T-helper 17 cell (primary cell): ENCODE measurements around the gene AKAP9. TPM values are rescaled to one million over a fixed set of nuclear protein-coding genes. Genes with fewer than 3 reads are reported as not detected.
A peak's percentile ranks its signal among the peaks of the same experiment; 100 is the strongest.
"Not testable (repeated sequence)": the region's sequence is repeated elsewhere in the genome, so short reads cannot be mapped to it uniquely, and the experiment has no call there.

Experiments used
- ATAC-seq: fragments of 150-1000 bp; cut with Tn5 transposase; 2 replicates; pipeline ENCODE4 v1.10.0; 2021; ENCODE audit warnings: mild to moderate bottlenecking, moderate library complexity
- DNase-seq, 3 donors: peaks; one replicate each; pipeline versions ENCODE4 v3.0.0 to v3.0.0-alpha.2; 2020 to 2021
- H3K9me3 ChIP-seq: one replicate; pipeline ENCODE4 v1.7.0; 2013; ENCODE audit warnings: low read length, mild to moderate bottlenecking; ENCODE audit not compliant: control insufficient read depth, poor library complexity, severe bottlenecking
- H3K27ac Mint-ChIP-seq: one replicate; pipeline ENCODE4 v1.8.0; 2022; ENCODE audit warnings: mild to moderate bottlenecking, moderate library complexity, mixed read lengths
- H3K27me3 Mint-ChIP-seq: one replicate; pipeline ENCODE4 v1.8.0; 2022; ENCODE audit warnings: mixed read lengths
- H3K36me3 Mint-ChIP-seq: one replicate; pipeline ENCODE4 v1.8.0; 2022; ENCODE audit warnings: low read depth, mixed read lengths
- H3K4me1 Mint-ChIP-seq: one replicate; pipeline ENCODE4 v1.8.0; 2022; ENCODE audit warnings: mild to moderate bottlenecking, mixed read lengths
- H3K4me3 Mint-ChIP-seq: one replicate; pipeline ENCODE4 v1.8.0; 2022; ENCODE audit warnings: mild to moderate bottlenecking, moderate library complexity, mixed read lengths
- total RNA-seq, 4 donors: library from RNA in 2 of 4; stranded (reverse) in 2 of 4; gene quantifications; one replicate each; pipeline ENCODE4 v1.2.3 and lab custom pipeline; 2022 to 2026

Gene AKAP9
- total RNA-seq: 10 to 100 TPM; 70.3 to 74.3 TPM
- total RNA-seq (lab: John Stamatoyannopoulos, UW): 311 to 351 reads per million in 2 donors

- Mint-ChIP-seq H3K4me3 (peak within 1 kb of the TSS; percentile 98), H3K27ac (peak within 1 kb of the TSS; percentile 96), H3K36me3 (peaks cover 6% of the 10 kb centered on the region), H3K4me1 (peaks cover 25% of the 10 kb centered on the region), H3K27me3 (no peaks in the 10 kb centered on the region)
- no peaks in the 10 kb centered on the region for H3K9me3 ChIP-seq
- ATAC-seq (peak; percentile 92), DNase-seq (peak; percentile 79 to 85 (median 81))
Measured at GRCh38 chr7:91940572-91941341, at the start of gene AKAP9. TSS of gene AKAP9 (plus strand) at chr7:91940862. CDS start at chr7:91941100, 238 bp downstream.

DNA sequence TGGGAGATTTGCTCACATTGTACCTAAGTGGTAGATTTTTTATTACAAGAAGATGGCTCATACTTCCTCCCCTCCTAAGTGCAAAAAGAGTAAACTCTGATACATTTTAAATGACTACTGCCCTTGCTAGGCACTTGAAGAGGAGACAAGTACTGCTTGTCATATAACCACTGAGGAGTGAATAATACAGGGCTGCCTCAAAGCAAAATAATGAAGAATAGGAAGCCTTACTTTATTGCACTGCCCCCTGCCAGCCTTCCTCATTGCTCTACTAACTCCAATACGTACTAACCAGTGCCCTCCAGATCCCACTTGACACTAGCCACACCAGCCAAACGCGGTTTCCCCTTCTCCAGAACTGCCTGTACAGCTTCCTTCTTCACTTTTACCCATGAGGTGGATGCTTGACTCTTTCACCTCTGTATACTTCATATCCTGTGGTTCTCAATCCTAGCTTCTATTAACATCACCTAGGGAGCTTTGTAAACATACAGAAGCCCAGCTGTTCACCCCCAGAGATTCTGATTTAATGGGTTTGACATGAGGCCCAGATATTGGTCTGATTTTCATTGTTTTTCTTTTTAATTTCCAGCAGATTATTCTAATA lies 48.5 kb upstream of the AKAP9 start:
- no peak overlapping the region for H3K4me3 Mint-ChIP-seq
- DNase-seq (no peak), ATAC-seq (no peak)
- H3K4me1 Mint-ChIP-seq: no peaks in the 10 kb centered on the region
- H3K9me3 ChIP-seq: no peaks in the 10 kb centered on the region
- peaks cover 28% of the 10 kb centered on the region for H3K27me3 Mint-ChIP-seq
- peaks cover 2% of the 10 kb centered on the region for H3K36me3 Mint-ChIP-seq
- H3K27ac Mint-ChIP-seq: no peak overlapping the region

DNA sequence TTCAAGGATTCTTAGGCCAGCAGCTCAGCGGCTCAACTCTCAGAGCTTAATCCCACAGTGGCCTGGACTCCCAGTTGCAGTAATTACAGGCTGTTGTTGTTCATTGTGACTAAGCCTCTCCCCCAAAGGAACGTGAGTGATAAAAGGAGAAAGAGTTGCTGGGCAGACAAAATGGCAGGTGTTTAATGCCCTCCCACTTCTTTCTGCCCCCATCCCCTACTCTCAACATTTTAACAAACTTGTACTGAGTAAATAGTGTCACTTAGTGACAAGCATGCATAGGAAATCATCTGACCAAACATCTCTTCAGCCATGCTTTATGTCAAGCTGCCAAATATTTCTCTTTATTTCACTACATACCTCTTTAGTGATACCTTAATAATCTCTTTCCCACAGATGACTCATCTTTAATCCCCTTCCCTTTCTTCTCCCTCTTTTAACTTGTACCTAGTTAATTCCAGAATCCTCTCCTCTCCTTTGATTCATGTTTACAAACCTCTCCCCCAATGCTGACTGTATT lies 47.8 kb upstream of the AKAP9 start:
- Mint-ChIP-seq H3K27me3 (peaks cover 28% of the 10 kb centered on the region), H3K36me3 (peaks cover 2% of the 10 kb centered on the region), H3K4me3 (no peak overlapping the region), H3K27ac (peak overlapping the region; percentile 34), H3K4me1 (no peaks in the 10 kb centered on the region)
- no peaks in the 10 kb centered on the region for H3K9me3 ChIP-seq
- ATAC-seq: no peak
- no peak for DNase-seq

GRCh38 chr7:91893699-91894098 lies 47.0 kb upstream of the AKAP9 start:
- H3K9me3 ChIP-seq, ATAC-seq, DNase-seq, H3K4me1 Mint-ChIP-seq, H3K4me3 Mint-ChIP-seq, H3K27ac Mint-ChIP-seq, H3K36me3 Mint-ChIP-seq: not testable (repeated sequence)
- peaks cover 28% of the 10 kb centered on the region for H3K27me3 Mint-ChIP-seq

DNA sequence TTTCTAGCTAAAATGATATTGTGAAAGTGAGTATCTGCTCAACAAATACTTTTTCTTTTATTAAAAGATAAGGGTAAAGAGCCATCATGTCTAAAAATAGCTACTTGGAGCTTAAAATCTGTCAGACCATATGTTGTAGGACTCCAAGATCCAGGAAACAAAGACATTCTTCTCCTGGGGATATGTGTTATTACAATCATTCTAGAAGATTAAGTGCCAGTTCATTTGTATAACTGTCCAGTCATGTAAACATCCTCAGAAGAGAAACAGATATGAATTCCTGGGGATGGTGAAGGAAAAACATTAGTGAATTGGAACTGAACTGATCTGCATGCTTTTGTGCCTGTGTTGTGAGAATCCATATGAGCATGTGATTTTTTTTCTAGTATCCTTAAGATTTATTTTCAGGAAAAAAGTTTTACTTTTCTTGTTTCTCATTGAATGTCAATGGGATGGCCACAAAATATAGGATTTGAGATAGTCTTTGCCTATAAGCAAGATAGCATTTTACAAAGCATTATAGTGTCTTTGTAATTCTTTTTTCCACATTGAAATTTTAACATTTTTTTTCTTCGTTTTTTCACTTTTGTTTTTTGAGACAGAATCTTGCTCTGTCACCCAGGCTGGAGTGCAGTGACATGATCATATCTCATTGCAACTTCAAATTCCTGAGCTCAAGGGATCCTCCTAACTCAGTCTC lies 45.7 kb upstream of the AKAP9 start:
- Mint-ChIP-seq H3K27ac (no peak overlapping the region), H3K36me3 (peaks cover 2% of the 10 kb centered on the region), H3K4me3 (no peak overlapping the region), H3K27me3 (peaks cover 28% of the 10 kb centered on the region), H3K4me1 (no peaks in the 10 kb centered on the region)
- H3K9me3 ChIP-seq: no peaks in the 10 kb centered on the region
- DNase-seq (no peak), ATAC-seq (no peak)

DNA sequence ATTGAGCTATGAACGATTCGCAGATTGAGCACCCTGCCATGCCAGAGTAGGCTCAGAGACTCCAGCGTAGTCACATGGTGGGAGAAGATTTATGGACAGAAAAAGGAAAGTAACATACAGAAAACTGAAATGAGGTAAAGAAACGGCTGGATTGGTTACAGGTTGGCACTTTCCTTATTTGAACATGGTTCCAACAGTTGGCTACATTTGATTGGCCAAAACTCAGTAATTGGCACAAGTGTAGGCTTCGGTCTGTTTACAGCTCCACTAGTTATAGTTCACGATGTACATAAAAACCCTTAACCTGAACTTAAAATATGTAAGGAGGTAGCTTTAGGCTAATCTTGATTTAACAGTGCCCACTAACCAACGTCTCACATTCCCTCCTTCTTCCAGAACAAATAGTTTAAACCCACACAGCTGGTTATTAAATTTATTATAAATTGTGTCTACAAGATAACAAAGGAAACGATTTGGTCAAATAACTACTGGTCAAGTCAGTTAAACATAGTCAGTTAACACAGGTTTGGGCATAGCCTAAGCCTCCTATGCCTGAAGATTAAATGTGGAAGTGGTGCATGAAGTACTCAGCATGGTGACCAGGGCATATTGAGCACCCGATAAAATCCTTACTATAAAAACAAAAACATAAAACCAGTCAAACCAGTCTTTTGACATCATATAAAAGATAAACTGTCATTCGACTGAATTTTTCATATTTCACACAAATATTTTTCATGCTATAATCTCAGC lies 42.2 kb upstream of the AKAP9 start:
- H3K4me3 Mint-ChIP-seq: no peak overlapping the region
- no peaks in the 10 kb centered on the region for H3K4me1 Mint-ChIP-seq
- DNase-seq: no peak
- peaks cover 13% of the 10 kb centered on the region for H3K27me3 Mint-ChIP-seq
- no peaks in the 10 kb centered on the region for H3K36me3 Mint-ChIP-seq
- H3K9me3 ChIP-seq: no peaks in the 10 kb centered on the region
- ATAC-seq: no peak
- H3K27ac Mint-ChIP-seq: no peak overlapping the region

DNA sequence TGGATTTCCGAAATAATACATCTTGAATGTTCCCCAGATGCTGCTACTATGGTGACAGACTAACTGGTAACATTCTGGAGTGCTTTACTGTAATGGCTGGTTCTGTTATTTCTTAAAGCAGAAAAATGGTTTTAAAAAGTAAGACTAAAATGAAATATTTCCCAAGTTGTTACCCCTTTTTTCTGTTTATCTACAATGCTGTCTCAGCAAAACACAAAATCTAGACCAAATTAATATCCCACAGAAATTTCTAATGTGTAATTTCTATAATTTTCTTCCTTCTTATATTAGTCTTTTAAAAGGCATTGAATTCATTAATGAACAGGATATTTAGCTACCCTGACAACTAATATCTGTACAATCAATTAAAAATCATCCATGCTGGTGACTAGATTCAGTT lies 41.1 kb upstream of the AKAP9 start:
- ATAC-seq (no peak), DNase-seq (no peak)
- H3K4me1 Mint-ChIP-seq: no peaks in the 10 kb centered on the region
- no peaks in the 10 kb centered on the region for H3K9me3 ChIP-seq
- no peak overlapping the region for H3K4me3 Mint-ChIP-seq
- no peak overlapping the region for H3K27ac Mint-ChIP-seq
- H3K36me3 Mint-ChIP-seq: no peaks in the 10 kb centered on the region
- H3K27me3 Mint-ChIP-seq: peaks cover 7% of the 10 kb centered on the region

DNA sequence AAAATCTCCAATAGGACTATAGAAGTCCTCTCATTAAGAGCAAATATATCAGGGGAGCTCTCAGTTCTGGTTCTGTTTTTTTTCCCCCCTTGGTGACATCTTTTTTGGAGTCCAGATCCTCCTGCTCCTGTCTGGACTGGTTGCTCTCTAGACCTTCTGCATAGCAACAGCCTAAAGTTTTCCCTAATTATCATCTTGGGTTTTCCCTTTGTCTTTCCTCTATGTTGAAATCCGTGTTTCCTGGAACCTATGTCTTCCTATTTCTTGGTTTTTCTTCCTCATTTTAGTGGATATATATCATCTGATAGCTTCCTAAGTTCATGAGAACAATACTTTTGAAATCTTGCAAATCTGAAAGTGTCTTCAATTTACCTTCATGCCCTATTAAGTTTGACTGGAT lies 30.5 kb upstream of the AKAP9 start:
- H3K27ac Mint-ChIP-seq: no peak overlapping the region
- peaks cover 4% of the 10 kb centered on the region for H3K4me1 Mint-ChIP-seq
- peaks cover 2% of the 10 kb centered on the region for H3K36me3 Mint-ChIP-seq
- H3K27me3 Mint-ChIP-seq: no peaks in the 10 kb centered on the region
- no peak for ATAC-seq
- no peak for DNase-seq
- no peak overlapping the region for H3K4me3 Mint-ChIP-seq
- H3K9me3 ChIP-seq: no peaks in the 10 kb centered on the region

- Mint-ChIP-seq H3K27me3 (no peaks in the 10 kb centered on the region), H3K36me3 (peaks cover 2% of the 10 kb centered on the region), H3K27ac (no peak overlapping the region), H3K4me1 (peaks cover 4% of the 10 kb centered on the region), H3K4me3 (no peak overlapping the region)
- ATAC-seq (no peak), DNase-seq (no peak)
- H3K9me3 ChIP-seq: no peaks in the 10 kb centered on the region
Measured at GRCh38 chr7:91911121-91911520, 29.5 kb upstream of the AKAP9 start.

GRCh38 chr7:91912494-91912893 lies 28.2 kb upstream of the AKAP9 start:
- H3K9me3 ChIP-seq: no peaks in the 10 kb centered on the region
- Mint-ChIP-seq H3K27ac (no peak overlapping the region), H3K4me1 (peaks cover 4% of the 10 kb centered on the region), H3K4me3 (no peak overlapping the region), H3K27me3 (peaks cover 7% of the 10 kb centered on the region), H3K36me3 (peaks cover 2% of the 10 kb centered on the region)
- no peak for DNase-seq
- no peak for ATAC-seq

- ATAC-seq: no peak
- no peak for DNase-seq
- no peaks in the 10 kb centered on the region for H3K36me3 Mint-ChIP-seq
- H3K9me3 ChIP-seq: no peaks in the 10 kb centered on the region
- H3K27ac Mint-ChIP-seq: no peak overlapping the region
- H3K27me3 Mint-ChIP-seq: peaks cover 7% of the 10 kb centered on the region
- H3K4me1 Mint-ChIP-seq: peaks cover 4% of the 10 kb centered on the region
- no peak overlapping the region for H3K4me3 Mint-ChIP-seq
Measured at GRCh38 chr7:91913612-91914011, 27.1 kb upstream of the AKAP9 start.

- H3K27ac Mint-ChIP-seq: no peak overlapping the region
- no peaks in the 10 kb centered on the region for H3K9me3 ChIP-seq
- no peak for ATAC-seq
- no peak for DNase-seq
- H3K4me3 Mint-ChIP-seq: no peak overlapping the region
- peaks cover 4% of the 10 kb centered on the region for H3K4me1 Mint-ChIP-seq
- peaks cover 7% of the 10 kb centered on the region for H3K27me3 Mint-ChIP-seq
- no peaks in the 10 kb centered on the region for H3K36me3 Mint-ChIP-seq
Measured at GRCh38 chr7:91915401-91916050, 25.1 kb upstream of the AKAP9 start.
